ENCODE results near the gene KCNG2.

KCNG2 gene

GRCh38 chr18:79804130-79804787 lies 6.5 kb downstream of the KCNG2 start:
- Histone ChIP-seq H3K4me1 (ENCODE audit: insufficient read depth, low read length) (peaks cover 1% of the 10 kb centered on the region), H3K9me3 (ENCODE audit: low read length) (no peaks in the 10 kb centered on the region), H3K4me3 (ENCODE audit: low read depth in 1 of 2, low read length in 2 of 2) (no peak overlapping the region), H3K36me3 (ENCODE audit: insufficient read depth, low read length) (no peaks in the 10 kb centered on the region), H3K9ac (ENCODE audit: low read length) (no peak overlapping the region), H3K27me3 (ENCODE audit: control insufficient read depth in 1 of 2, insufficient read depth in 2 of 2, low read length in 2 of 2) (peaks cover 2 to 14% of the 10 kb centered on the region in 2 donors), H3K27ac (ENCODE audit: low read depth, low read length) (no peak overlapping the region)

- H3K27ac ChIP-seq (ENCODE audit: low read depth, low read length): no peak overlapping the region
- H3K4me1 ChIP-seq (ENCODE audit: insufficient read depth, low read length): no peaks in the 10 kb centered on the region
- H3K4me3 ChIP-seq (ENCODE audit: low read depth in 1 of 2, low read length in 2 of 2): no peak overlapping the region
- H3K9ac ChIP-seq (ENCODE audit: low read length): no peak overlapping the region
- H3K27me3 ChIP-seq (ENCODE audit: control insufficient read depth in 1 of 2, insufficient read depth in 2 of 2, low read length in 2 of 2): peaks cover 0 to 3% of the 10 kb centered on the region in 2 donors
- no peaks in the 10 kb centered on the region for H3K36me3 ChIP-seq (ENCODE audit: insufficient read depth, low read length)
- no peaks in the 10 kb centered on the region for H3K9me3 ChIP-seq (ENCODE audit: low read length)
Measured at GRCh38 chr18:79805211-79805887, 7.6 kb downstream of the KCNG2 start.

GRCh38 chr18:79805926-79806487 lies 8.3 kb downstream of the KCNG2 start:
- H3K4me1 ChIP-seq (ENCODE audit: insufficient read depth, low read length): no peaks in the 10 kb centered on the region
- no peak overlapping the region for H3K4me3 ChIP-seq (ENCODE audit: low read depth in 1 of 2, low read length in 2 of 2)
- no peak overlapping the region for H3K27ac ChIP-seq (ENCODE audit: low read depth, low read length)
- no peaks in the 10 kb centered on the region for H3K9me3 ChIP-seq (ENCODE audit: low read length)
- H3K27me3 ChIP-seq (ENCODE audit: control insufficient read depth in 1 of 2, insufficient read depth in 2 of 2, low read length in 2 of 2): no peaks in the 10 kb centered on the region
- no peak overlapping the region for H3K9ac ChIP-seq (ENCODE audit: low read length)
- H3K36me3 ChIP-seq (ENCODE audit: insufficient read depth, low read length): no peaks in the 10 kb centered on the region

- H3K4me1 ChIP-seq (ENCODE audit: insufficient read depth, low read length): no peaks in the 10 kb centered on the region
- no peak overlapping the region for H3K9ac ChIP-seq (ENCODE audit: low read length)
- H3K4me3 ChIP-seq (ENCODE audit: low read depth in 1 of 2, low read length in 2 of 2): no peak overlapping the region
- H3K27me3 ChIP-seq (ENCODE audit: control insufficient read depth in 1 of 2, insufficient read depth in 2 of 2, low read length in 2 of 2): no peaks in the 10 kb centered on the region
- H3K9me3 ChIP-seq (ENCODE audit: low read length): no peaks in the 10 kb centered on the region
- no peak overlapping the region for H3K27ac ChIP-seq (ENCODE audit: low read depth, low read length)
- H3K36me3 ChIP-seq (ENCODE audit: insufficient read depth, low read length): no peaks in the 10 kb centered on the region
Measured at GRCh38 chr18:79806976-79807841, 9.5 kb downstream of the KCNG2 start.

- Histone ChIP-seq H3K4me3 (ENCODE audit: low read depth in 1 of 2, low read length in 2 of 2) (no peak overlapping the region), H3K9ac (ENCODE audit: low read length) (no peak overlapping the region), H3K4me1 (ENCODE audit: insufficient read depth, low read length) (no peaks in the 10 kb centered on the region), H3K27ac (ENCODE audit: low read depth, low read length) (no peak overlapping the region), H3K36me3 (ENCODE audit: insufficient read depth, low read length) (no peaks in the 10 kb centered on the region), H3K27me3 (ENCODE audit: control insufficient read depth in 1 of 2, insufficient read depth in 2 of 2, low read length in 2 of 2) (no peaks in the 10 kb centered on the region), H3K9me3 (ENCODE audit: low read length) (no peaks in the 10 kb centered on the region)
Measured at GRCh38 chr18:79809482-79810192, 11.9 kb downstream of the KCNG2 start.

GRCh38 chr18:79812052-79812451 lies 14.3 kb downstream of the KCNG2 start:
- H3K9ac ChIP-seq (ENCODE audit: low read length): no peak overlapping the region
- no peaks in the 10 kb centered on the region for H3K36me3 ChIP-seq (ENCODE audit: insufficient read depth, low read length)
- no peak overlapping the region for H3K27ac ChIP-seq (ENCODE audit: low read depth, low read length)
- H3K4me1 ChIP-seq (ENCODE audit: insufficient read depth, low read length): no peaks in the 10 kb centered on the region
- no peak overlapping the region for H3K4me3 ChIP-seq (ENCODE audit: low read depth in 1 of 2, low read length in 2 of 2)
- peaks cover 0 to 4% of the 10 kb centered on the region in 2 donors for H3K27me3 ChIP-seq (ENCODE audit: control insufficient read depth in 1 of 2, insufficient read depth in 2 of 2, low read length in 2 of 2)
- H3K9me3 ChIP-seq (ENCODE audit: low read length): no peaks in the 10 kb centered on the region

- no peaks in the 10 kb centered on the region for H3K4me1 ChIP-seq (ENCODE audit: insufficient read depth, low read length)
- peaks cover 0 to 4% of the 10 kb centered on the region in 2 donors for H3K27me3 ChIP-seq (ENCODE audit: control insufficient read depth in 1 of 2, insufficient read depth in 2 of 2, low read length in 2 of 2)
- H3K27ac ChIP-seq (ENCODE audit: low read depth, low read length): no peak overlapping the region
- no peak overlapping the region for H3K4me3 ChIP-seq (ENCODE audit: low read depth in 1 of 2, low read length in 2 of 2)
- no peaks in the 10 kb centered on the region for H3K9me3 ChIP-seq (ENCODE audit: low read length)
- no peaks in the 10 kb centered on the region for H3K36me3 ChIP-seq (ENCODE audit: insufficient read depth, low read length)
- no peak overlapping the region for H3K9ac ChIP-seq (ENCODE audit: low read length)
Measured at GRCh38 chr18:79814373-79814772, 16.6 kb downstream of the KCNG2 start.

GRCh38 chr18:79815657-79816056 lies 17.9 kb downstream of the KCNG2 start:
- no peak overlapping the region for H3K27ac ChIP-seq (ENCODE audit: low read depth, low read length)
- H3K9ac ChIP-seq (ENCODE audit: low read length): no peak overlapping the region
- no peaks in the 10 kb centered on the region for H3K4me1 ChIP-seq (ENCODE audit: insufficient read depth, low read length)
- peaks cover 0 to 4% of the 10 kb centered on the region in 2 donors for H3K27me3 ChIP-seq (ENCODE audit: control insufficient read depth in 1 of 2, insufficient read depth in 2 of 2, low read length in 2 of 2)
- no peak overlapping the region for H3K4me3 ChIP-seq (ENCODE audit: low read depth in 1 of 2, low read length in 2 of 2)
- H3K36me3 ChIP-seq (ENCODE audit: insufficient read depth, low read length): no peaks in the 10 kb centered on the region
- H3K9me3 ChIP-seq (ENCODE audit: low read length): no peaks in the 10 kb centered on the region

- H3K27me3 ChIP-seq (ENCODE audit: control insufficient read depth in 1 of 2, insufficient read depth in 2 of 2, low read length in 2 of 2): peaks cover 0 to 4% of the 10 kb centered on the region in 2 donors
- no peak overlapping the region for H3K27ac ChIP-seq (ENCODE audit: low read depth, low read length)
- H3K36me3 ChIP-seq (ENCODE audit: insufficient read depth, low read length): no peaks in the 10 kb centered on the region
- H3K4me3 ChIP-seq (ENCODE audit: low read depth in 1 of 2, low read length in 2 of 2): no peak overlapping the region
- no peak overlapping the region for H3K9ac ChIP-seq (ENCODE audit: low read length)
- no peaks in the 10 kb centered on the region for H3K4me1 ChIP-seq (ENCODE audit: insufficient read depth, low read length)
- no peaks in the 10 kb centered on the region for H3K9me3 ChIP-seq (ENCODE audit: low read length)
Measured at GRCh38 chr18:79816092-79816491, 18.4 kb downstream of the KCNG2 start.

- Histone ChIP-seq H3K9me3 (ENCODE audit: low read length) (no peaks in the 10 kb centered on the region), H3K27ac (ENCODE audit: low read depth, low read length) (no peak overlapping the region), H3K27me3 (ENCODE audit: control insufficient read depth in 1 of 2, insufficient read depth in 2 of 2, low read length in 2 of 2) (peaks cover 0 to 4% of the 10 kb centered on the region in 2 donors), H3K36me3 (ENCODE audit: insufficient read depth, low read length) (no peaks in the 10 kb centered on the region), H3K4me1 (ENCODE audit: insufficient read depth, low read length) (no peaks in the 10 kb centered on the region), H3K9ac (ENCODE audit: low read length) (no peak overlapping the region), H3K4me3 (ENCODE audit: low read depth in 1 of 2, low read length in 2 of 2) (no peak overlapping the region)
Measured at GRCh38 chr18:79816981-79817606, 19.4 kb downstream of the KCNG2 start.

Data from muscle layer of colon (tissue), 2 donors.